Measurements from ENCODE around the gene SLC2A4RG. TPM values are rescaled to one million over a fixed set of nuclear protein-coding genes. Genes with fewer than 3 reads are reported as not detected.

Gene SLC2A4RG
- polyA plus RNA-seq, 1 of the 3 experiments (the other 2 are of a cell fraction), result 90.9 TPM

DNA sequence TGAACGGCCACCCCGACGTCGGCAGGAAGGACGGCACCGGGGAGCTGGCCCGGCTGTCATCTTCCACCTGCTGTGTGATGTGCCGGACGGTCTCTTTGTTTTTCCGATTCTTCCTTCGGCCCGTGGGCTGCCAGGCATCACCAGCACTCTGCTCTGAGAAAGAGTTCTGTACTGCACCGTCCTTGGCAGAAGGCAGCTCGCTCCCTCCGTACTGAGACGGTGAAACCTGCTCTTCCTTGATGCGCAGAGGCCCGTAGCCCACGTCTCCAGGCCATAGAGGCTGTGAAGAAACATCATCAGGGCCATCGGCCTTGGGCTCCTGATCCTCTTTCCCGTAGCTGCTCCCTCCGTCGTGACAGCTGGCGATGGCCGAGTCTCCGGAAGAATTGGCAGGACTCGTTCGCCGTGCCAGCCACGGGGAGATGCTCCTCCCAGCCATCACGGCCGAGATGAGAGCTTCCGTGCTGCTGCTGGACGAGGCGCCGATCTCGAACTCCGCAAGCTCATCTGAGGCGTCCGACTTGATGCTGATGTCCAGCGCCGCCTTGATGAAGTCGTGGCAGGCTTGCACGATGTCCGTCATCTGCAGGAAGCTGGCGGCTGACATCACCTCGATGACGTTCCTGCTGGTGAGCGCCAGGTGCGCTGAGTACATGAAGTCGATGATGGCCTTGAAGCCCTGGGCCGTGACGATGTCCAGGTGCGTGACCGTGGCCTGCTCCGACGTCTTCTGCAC lies 50.4 kb downstream of the SLC2A4RG start:
- no peaks in the 10 kb centered on the region for H3K9me2 ChIP-seq
- no peaks in the 10 kb centered on the region for H3K79me2 ChIP-seq (ENCODE audit: insufficient read depth)
- TF ChIP-seq EZH2phosphoT487 (IDR thresholded peaks at IDR 0.05; ENCODE audit: borderline replicate concordance, low read depth) (no peak), RXRA (IDR thresholded peaks at IDR 0.05; ENCODE audit: borderline replicate concordance, low read depth) (no peak)
- H3K27me3 ChIP-seq (ENCODE audit: insufficient read depth), result no peaks in the 10 kb centered on the region
- H3K4me2 ChIP-seq, result no peak overlapping the region
- WGBS (ENCODE audit: low lambda C conversion rate), result 84% methylated on average over 51 of the region's 57 CpGs
- no peak overlapping the region for H2AFZ ChIP-seq (ENCODE audit: low read depth)
- no peak overlapping the region for H3K27ac ChIP-seq (ENCODE audit: low read depth in 2 of 2, low read length in 1 of 2)
- no peaks in the 10 kb centered on the region for H3F3A ChIP-seq (replicated peaks; ENCODE audit: insufficient read depth)
- H3K4me1 ChIP-seq (ENCODE audit: control insufficient read depth in 1 of 2, insufficient read depth in 2 of 2, low read depth in 1 of 2, low read length in 1 of 2), result no peaks in the 10 kb centered on the region
- no peak overlapping the region for H3K4me3 ChIP-seq (ENCODE audit: low read depth in 2 of 2, low read length in 1 of 2)
- no peaks in the 10 kb centered on the region for H3K36me3 ChIP-seq (replicated peaks in 1 of 2; ENCODE audit: control insufficient read depth in 1 of 2, insufficient read depth in 2 of 2, low read length in 1 of 2)
- no peaks in the 10 kb centered on the region for H3K9me3 ChIP-seq
- no peaks in the 10 kb centered on the region for H4K20me1 ChIP-seq (ENCODE audit: insufficient read depth)
- no peak overlapping the region for H3K9ac ChIP-seq
- no peak for DNase-seq
- POLR2A ChIA-PET, result no interaction called here
- CTCF ChIA-PET, result interaction anchor here (1.4 to 5.5 kb wide), 3 partner anchors 15 to 184 kb away, joined by 6 to 42 read pairs (median 9); no protein-coding TSS in a partner anchor

DNA sequence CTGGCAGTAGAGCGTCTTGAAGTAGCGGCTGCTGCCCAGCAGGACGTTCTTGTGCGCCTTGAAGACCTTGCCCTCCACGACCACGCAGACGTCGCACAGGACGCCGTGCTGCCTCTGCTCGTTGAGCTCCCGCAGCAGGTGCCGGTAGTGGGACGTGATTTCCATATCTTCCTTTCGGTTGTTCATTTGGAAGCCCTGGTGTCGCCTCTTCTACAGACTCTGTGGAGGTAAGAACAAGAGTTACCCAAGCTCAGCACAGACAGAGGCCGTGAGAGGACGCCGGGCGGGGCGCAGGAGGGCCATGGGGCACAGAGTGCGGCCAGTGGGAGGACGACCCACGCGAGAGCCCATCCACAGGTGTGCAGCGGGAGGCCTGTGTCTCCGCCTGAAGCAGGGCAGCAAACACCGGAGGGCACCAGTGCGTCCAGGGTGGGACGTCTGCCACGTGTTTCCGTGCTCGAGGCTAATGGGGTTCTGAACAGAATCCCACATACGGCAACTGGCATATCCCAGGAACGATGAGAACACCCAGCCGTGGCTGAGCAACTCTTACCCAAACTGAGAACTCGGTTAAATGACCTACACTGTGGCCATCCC lies 51.1 kb downstream of the SLC2A4RG start:
- Histone ChIP-seq H2AFZ (ENCODE audit: low read depth) (no peak overlapping the region), H3K4me1 (ENCODE audit: control insufficient read depth in 1 of 2, insufficient read depth in 2 of 2, low read depth in 1 of 2, low read length in 1 of 2) (no peaks in the 10 kb centered on the region), H4K20me1 (ENCODE audit: insufficient read depth) (no peaks in the 10 kb centered on the region), H3K36me3 (replicated peaks in 1 of 2; ENCODE audit: control insufficient read depth in 1 of 2, insufficient read depth in 2 of 2, low read length in 1 of 2) (no peaks in the 10 kb centered on the region), H3K9me3 (no peaks in the 10 kb centered on the region), H3K4me3 (ENCODE audit: low read depth in 2 of 2, low read length in 1 of 2) (no peak overlapping the region), H3F3A (replicated peaks; ENCODE audit: insufficient read depth) (no peaks in the 10 kb centered on the region), H3K9me2 (no peaks in the 10 kb centered on the region), H3K27me3 (ENCODE audit: insufficient read depth) (no peaks in the 10 kb centered on the region), H3K79me2 (ENCODE audit: insufficient read depth) (no peaks in the 10 kb centered on the region), H3K27ac (ENCODE audit: low read depth in 2 of 2, low read length in 1 of 2) (no peak overlapping the region), H3K9ac (no peak overlapping the region), H3K4me2 (no peak overlapping the region)
- POLR2A ChIA-PET, result no interaction called here
- WGBS (ENCODE audit: low lambda C conversion rate), result 88% methylated on average over 28 of the region's 37 CpGs
- no peak for DNase-seq
- TF ChIP-seq RAD21 (IDR thresholded peaks at IDR 0.05; ENCODE audit: low read length), result no peak
- TF ChIP-seq RXRA (IDR thresholded peaks at IDR 0.05; ENCODE audit: borderline replicate concordance, low read depth), result no peak
- no peak for TF ChIP-seq RFX5 (IDR thresholded peaks at IDR 0.05; ENCODE audit: low read length)
- TF ChIP-seq, protein P1, sequence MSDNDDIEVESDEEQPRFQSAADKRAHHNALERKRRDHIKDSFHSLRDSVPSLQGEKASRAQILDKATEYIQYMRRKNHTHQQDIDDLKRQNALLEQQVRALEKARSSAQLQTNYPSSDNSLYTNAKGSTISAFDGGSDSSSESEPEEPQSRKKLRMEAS (IDR thresholded peaks at IDR 0.05; ENCODE audit: low read depth), result no peak
- TF ChIP-seq ELF1 (IDR thresholded peaks at IDR 0.05), result no peak
- TF ChIP-seq GABPA (IDR thresholded peaks at IDR 0.05; ENCODE audit: low read depth), result no peak
- TF ChIP-seq, protein P2, sequence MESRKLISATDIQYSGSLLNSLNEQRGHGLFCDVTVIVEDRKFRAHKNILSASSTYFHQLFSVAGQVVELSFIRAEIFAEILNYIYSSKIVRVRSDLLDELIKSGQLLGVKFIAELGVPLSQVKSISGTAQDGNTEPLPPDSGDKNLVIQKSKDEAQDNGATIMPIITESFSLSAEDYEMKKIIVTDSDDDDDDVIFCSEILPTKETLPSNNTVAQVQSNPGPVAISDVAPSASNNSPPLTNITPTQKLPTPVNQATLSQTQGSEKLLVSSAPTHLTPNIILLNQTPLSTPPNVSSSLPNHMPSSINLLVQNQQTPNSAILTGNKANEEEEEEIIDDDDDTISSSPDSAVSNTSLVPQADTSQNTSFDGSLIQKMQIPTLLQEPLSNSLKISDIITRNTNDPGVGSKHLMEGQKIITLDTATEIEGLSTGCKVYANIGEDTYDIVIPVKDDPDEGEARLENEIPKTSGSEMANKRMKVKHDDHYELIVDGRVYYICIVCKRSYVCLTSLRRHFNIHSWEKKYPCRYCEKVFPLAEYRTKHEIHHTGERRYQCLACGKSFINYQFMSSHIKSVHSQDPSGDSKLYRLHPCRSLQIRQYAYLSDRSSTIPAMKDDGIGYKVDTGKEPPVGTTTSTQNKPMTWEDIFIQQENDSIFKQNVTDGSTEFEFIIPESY (IDR thresholded peaks at IDR 0.05; ENCODE audit: borderline replicate concordance, low read depth), result no peak
- TF ChIP-seq RCOR1 (IDR thresholded peaks at IDR 0.05; ENCODE audit: low read length), result no peak
- no peak for TF ChIP-seq POLR2AphosphoS5 (IDR thresholded peaks at IDR 0.05; ENCODE audit: low read depth, low read length)
- no peak for TF ChIP-seq TCF12 (IDR thresholded peaks at IDR 0.05)
- no peak for TF ChIP-seq JUND (IDR thresholded peaks at IDR 0.05)
- no peak for TF ChIP-seq NRF1 (IDR thresholded peaks at IDR 0.05; ENCODE audit: low read depth, low read length)
- no peak for TF ChIP-seq FOSL2 (IDR thresholded peaks at IDR 0.05; ENCODE audit: borderline replicate concordance, low read depth)
- TF ChIP-seq, protein P3, sequence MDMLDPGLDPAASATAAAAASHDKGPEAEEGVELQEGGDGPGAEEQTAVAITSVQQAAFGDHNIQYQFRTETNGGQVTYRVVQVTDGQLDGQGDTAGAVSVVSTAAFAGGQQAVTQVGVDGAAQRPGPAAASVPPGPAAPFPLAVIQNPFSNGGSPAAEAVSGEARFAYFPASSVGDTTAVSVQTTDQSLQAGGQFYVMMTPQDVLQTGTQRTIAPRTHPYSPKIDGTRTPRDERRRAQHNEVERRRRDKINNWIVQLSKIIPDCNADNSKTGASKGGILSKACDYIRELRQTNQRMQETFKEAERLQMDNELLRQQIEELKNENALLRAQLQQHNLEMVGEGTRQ (IDR thresholded peaks at IDR 0.05; ENCODE audit: borderline replicate concordance, low read depth, low read length), result no peak
- TF ChIP-seq EZH2phosphoT487 (IDR thresholded peaks at IDR 0.05; ENCODE audit: borderline replicate concordance, low read depth), result no peak
- TF ChIP-seq CHD2 (IDR thresholded peaks at IDR 0.05; ENCODE audit: low read length, partially characterized antibody), result no peak
- TF ChIP-seq YY1 (IDR thresholded peaks at IDR 0.05; ENCODE audit: low read depth), result no peak
- no peak for TF ChIP-seq NFIC (IDR thresholded peaks at IDR 0.05; ENCODE audit: borderline replicate concordance)
- CTCF ChIA-PET, result interaction anchor here (1.4 to 5.5 kb wide), 4 partner anchors 10 to 183 kb away, joined by 3 to 42 read pairs (median 8); no protein-coding TSS in a partner anchor

Measured in SK-N-SH (cell line).